SU-DHL-6 (cell line): ENCODE measurements around the gene MYLK4.

ENCODE experiments used
- H2AFZ ChIP-seq: fragments of 200-600 bp; sonication (generic); 2 replicates; pipeline ENCODE4 v1.6.1; 2014; ENCODE audit warnings: low read depth, mild to moderate bottlenecking, moderate library complexity, mixed read lengths, antibody characterized with exemption, low read length; ENCODE audit not compliant: severe bottlenecking
- H3F3A ChIP-seq: fragments of 200-600 bp; shearing (Covaris generic); 2 replicates; pipeline ENCODE4 v1.6.0; 2016; ENCODE audit warnings: antibody characterized with exemption, mild to moderate bottlenecking; ENCODE audit not compliant: insufficient read depth
- H3K27ac ChIP-seq: fragments of 200-600 bp; sonication (generic); 2 replicates; pipeline ENCODE4 v1.5.1; 2016; ENCODE audit warnings: low read depth, mild to moderate bottlenecking, low read length, moderate library complexity, mixed read lengths
- H3K27me3 ChIP-seq: fragments of 200-600 bp; sonication (generic), shearing (Covaris generic); 2 replicates; pipeline ENCODE4 v1.6.0; 2014; ENCODE audit warnings: mild to moderate bottlenecking, low read length
- H3K36me3 ChIP-seq: fragments of 200-600 bp; sonication (generic); 2 replicates; pipeline ENCODE4 v1.6.1; 2014; ENCODE audit warnings: mild to moderate bottlenecking, low read length, mixed read lengths
- H3K4me2 ChIP-seq: fragments of 300-600, 200-600 bp; shearing (Covaris generic), sonication (generic); 2 replicates; pipeline ENCODE4 v1.6.0; 2014; ENCODE audit warnings: low read length, low read depth, mild to moderate bottlenecking; ENCODE audit not compliant: poor library complexity, severe bottlenecking
- H3K4me3 ChIP-seq: fragments of 200-600 bp; sonication (generic); 2 replicates; pipeline ENCODE4 v1.5.1; 2014; ENCODE audit warnings: antibody characterized with exemption, low read length, mild to moderate bottlenecking, mixed read lengths; ENCODE audit not compliant: insufficient read depth, poor library complexity, severe bottlenecking
- H3K79me2 ChIP-seq: fragments of 200-600 bp; sonication (generic); 2 replicates; pipeline ENCODE4 v1.6.1; 2014; ENCODE audit warnings: mild to moderate bottlenecking, low read length, moderate library complexity; ENCODE audit not compliant: insufficient read depth
- H3K9ac ChIP-seq: fragments of 200-600 bp; sonication (generic); 2 replicates; pipeline ENCODE4 v1.7.0; 2014; ENCODE audit warnings: mild to moderate bottlenecking, low read length
- H3K9me2 ChIP-seq: fragments of 200-600 bp; sonication (generic); replicated peaks from 2 replicates; pipeline ENCODE4 v1.6.1; 2014; ENCODE audit warnings: low read length; ENCODE audit not compliant: insufficient read depth
- H3K9me3 ChIP-seq: fragments of 200-600 bp; sonication (generic); 2 replicates; pipeline ENCODE4 v1.6.1; 2014; ENCODE audit warnings: low read length, mixed read lengths; ENCODE audit not compliant: insufficient read depth
- H4K20me1 ChIP-seq: fragments of 200-600 bp; sonication (generic); 2 replicates; pipeline ENCODE4 v1.6.1; 2014; ENCODE audit warnings: low read depth, mild to moderate bottlenecking, antibody characterized with exemption, low read length, moderate library complexity, mixed read lengths
- EZH2phosphoT487 ChIP-seq: fragments of 200-600 bp; sonication (generic), shearing (Covaris generic); conservative IDR thresholded peaks from 2 replicates; pipeline ENCODE4 v1.6.1; 2018; ENCODE audit warnings: mild to moderate bottlenecking, antibody characterized with exemption, low read length, moderate library complexity, mixed read lengths
- TF ChIP-seq, protein P1 (sequence below): fragments of 200-600 bp; sonication (generic); IDR thresholded peaks from one replicate; pipeline ENCODE4 v1.5.1; 2017; ENCODE audit warnings: antibody characterized with exemption, mild to moderate bottlenecking, low read length, moderate library complexity; ENCODE audit not compliant: insufficient read depth, poor library complexity, severe bottlenecking

MYLK4 gene

GRCh38 chr6:2624177-2624576 is 126.5 kb downstream of the MYLK4 start:
- Histone ChIP-seq H3K9me2 (no peaks in the 10 kb centered on the region), H3K79me2 (no peaks in the 10 kb centered on the region), H3K9me3 (no peaks in the 10 kb centered on the region), H3K27ac (no peak overlapping the region), H2AFZ (no peak overlapping the region), H4K20me1 (no peaks in the 10 kb centered on the region), H3K9ac (no peak overlapping the region), H3K4me2 (no peak overlapping the region), H3K4me3 (no peak overlapping the region), H3K36me3 (no peaks in the 10 kb centered on the region), H3F3A (no peaks in the 10 kb centered on the region), H3K27me3 (no peaks in the 10 kb centered on the region)
- TF ChIP-seq, protein P1, sequence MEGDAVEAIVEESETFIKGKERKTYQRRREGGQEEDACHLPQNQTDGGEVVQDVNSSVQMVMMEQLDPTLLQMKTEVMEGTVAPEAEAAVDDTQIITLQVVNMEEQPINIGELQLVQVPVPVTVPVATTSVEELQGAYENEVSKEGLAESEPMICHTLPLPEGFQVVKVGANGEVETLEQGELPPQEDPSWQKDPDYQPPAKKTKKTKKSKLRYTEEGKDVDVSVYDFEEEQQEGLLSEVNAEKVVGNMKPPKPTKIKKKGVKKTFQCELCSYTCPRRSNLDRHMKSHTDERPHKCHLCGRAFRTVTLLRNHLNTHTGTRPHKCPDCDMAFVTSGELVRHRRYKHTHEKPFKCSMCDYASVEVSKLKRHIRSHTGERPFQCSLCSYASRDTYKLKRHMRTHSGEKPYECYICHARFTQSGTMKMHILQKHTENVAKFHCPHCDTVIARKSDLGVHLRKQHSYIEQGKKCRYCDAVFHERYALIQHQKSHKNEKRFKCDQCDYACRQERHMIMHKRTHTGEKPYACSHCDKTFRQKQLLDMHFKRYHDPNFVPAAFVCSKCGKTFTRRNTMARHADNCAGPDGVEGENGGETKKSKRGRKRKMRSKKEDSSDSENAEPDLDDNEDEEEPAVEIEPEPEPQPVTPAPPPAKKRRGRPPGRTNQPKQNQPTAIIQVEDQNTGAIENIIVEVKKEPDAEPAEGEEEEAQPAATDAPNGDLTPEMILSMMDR = no peak
- TF ChIP-seq EZH2phosphoT487 = no peak

DNA sequence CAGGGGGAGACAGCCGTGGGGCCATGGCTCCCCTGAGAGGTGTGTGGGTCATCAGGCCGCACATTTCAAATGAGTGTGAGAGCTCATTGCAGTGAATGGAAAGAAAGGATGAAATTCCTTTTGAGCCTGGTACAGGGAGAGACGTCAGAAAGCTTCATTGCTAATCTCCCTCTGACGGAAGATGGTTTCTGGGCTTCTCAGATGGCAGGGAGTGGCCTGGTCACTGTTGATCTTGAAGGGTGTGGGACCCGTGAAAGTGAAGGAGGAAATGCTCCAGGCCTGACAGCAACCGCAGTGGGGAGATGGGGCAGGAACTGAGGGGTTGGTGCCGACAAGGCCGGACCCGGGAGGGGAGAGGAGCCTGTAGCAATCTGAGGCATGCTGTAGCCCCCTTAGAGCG is 127.4 kb downstream of the MYLK4 start:
- no peaks in the 10 kb centered on the region for H3K9me3 ChIP-seq
- H3K79me2 ChIP-seq = no peaks in the 10 kb centered on the region
- no peak overlapping the region for H3K4me3 ChIP-seq
- no peaks in the 10 kb centered on the region for H3K27me3 ChIP-seq
- H3K9me2 ChIP-seq = no peaks in the 10 kb centered on the region
- TF ChIP-seq, protein P1 = no peak
- no peak for TF ChIP-seq EZH2phosphoT487
- H3K9ac ChIP-seq = no peak overlapping the region
- H2AFZ ChIP-seq = no peak overlapping the region
- no peaks in the 10 kb centered on the region for H3F3A ChIP-seq
- no peaks in the 10 kb centered on the region for H4K20me1 ChIP-seq
- no peak overlapping the region for H3K4me2 ChIP-seq
- no peak overlapping the region for H3K27ac ChIP-seq
- no peaks in the 10 kb centered on the region for H3K36me3 ChIP-seq

DNA sequence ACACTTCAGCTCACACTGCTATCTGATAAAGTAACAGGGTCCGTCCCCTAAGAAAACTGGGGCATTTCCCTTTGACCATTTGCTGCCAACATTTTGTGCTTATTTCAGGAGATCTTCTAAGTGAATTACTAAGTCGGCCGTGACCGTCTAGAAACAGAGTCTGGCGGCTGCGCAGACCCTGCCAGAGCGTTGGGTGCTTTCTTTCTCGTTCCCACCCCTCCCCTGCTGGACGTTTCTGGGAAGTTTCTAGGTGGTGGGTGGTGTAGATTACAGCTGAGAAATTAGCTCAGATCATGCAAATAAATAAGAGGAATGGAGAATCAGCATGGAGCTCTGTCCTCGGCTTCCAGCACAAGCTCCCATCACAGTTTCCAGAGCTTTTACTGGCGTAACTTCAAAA is 128.1 kb downstream of the MYLK4 start:
- H3F3A ChIP-seq = no peaks in the 10 kb centered on the region
- TF ChIP-seq EZH2phosphoT487 = no peak
- H2AFZ ChIP-seq = no peak overlapping the region
- H3K9me2 ChIP-seq = no peaks in the 10 kb centered on the region
- H3K4me2 ChIP-seq = no peak overlapping the region
- no peaks in the 10 kb centered on the region for H3K36me3 ChIP-seq
- H4K20me1 ChIP-seq = no peaks in the 10 kb centered on the region
- no peaks in the 10 kb centered on the region for H3K27me3 ChIP-seq
- H3K27ac ChIP-seq = no peak overlapping the region
- no peaks in the 10 kb centered on the region for H3K79me2 ChIP-seq
- H3K4me3 ChIP-seq = no peak overlapping the region
- no peak overlapping the region for H3K9ac ChIP-seq
- H3K9me3 ChIP-seq = no peaks in the 10 kb centered on the region

DNA sequence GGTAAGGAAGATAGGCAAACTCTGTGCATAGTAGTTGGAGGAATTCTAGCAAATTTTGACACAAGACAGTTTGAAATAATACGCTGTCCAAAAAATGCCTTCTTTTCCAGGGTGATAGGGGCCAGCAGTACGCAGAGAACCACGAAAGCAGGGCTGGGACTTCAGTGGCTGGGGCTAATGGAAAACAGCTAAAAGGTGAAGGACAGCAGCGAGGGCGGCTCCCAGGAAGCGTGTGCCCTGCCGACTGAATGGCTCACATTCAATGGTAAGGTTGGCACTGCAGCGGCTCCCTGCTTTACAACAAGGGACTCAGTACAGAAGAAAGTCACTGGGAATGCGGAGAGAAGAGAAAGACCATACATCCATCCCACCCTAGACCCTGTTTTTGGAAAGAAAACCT is 131.1 kb downstream of the MYLK4 start:
- H3F3A ChIP-seq = no peaks in the 10 kb centered on the region
- H3K9me3 ChIP-seq = no peaks in the 10 kb centered on the region
- no peak overlapping the region for H3K4me2 ChIP-seq
- no peak overlapping the region for H3K9ac ChIP-seq
- H2AFZ ChIP-seq = no peak overlapping the region
- H4K20me1 ChIP-seq = no peaks in the 10 kb centered on the region
- no peak for TF ChIP-seq EZH2phosphoT487
- TF ChIP-seq, protein P1 = no peak
- H3K27ac ChIP-seq = no peak overlapping the region
- H3K79me2 ChIP-seq = no peaks in the 10 kb centered on the region
- H3K9me2 ChIP-seq = no peaks in the 10 kb centered on the region
- H3K4me3 ChIP-seq = no peak overlapping the region
- no peaks in the 10 kb centered on the region for H3K36me3 ChIP-seq
- H3K27me3 ChIP-seq = no peaks in the 10 kb centered on the region
